Stimulated activated CD4-positive, alpha-beta T cell treated with anti-CD3 and anti-CD28 coated beads, Interleukin-4, amount 100 ng/mL, for 24 hours (primary cell): Measurements from ENCODE around the gene ULBP1.
"Not testable (repeated sequence)": the region's sequence is repeated elsewhere in the genome, so short reads cannot be mapped to it uniquely, and the experiment has no call there.

Experiments used
- DNase-seq: peaks from one replicate; pipeline ENCODE4 v3.0.0-alpha.2; 2020

Gene ULBP1

DNA sequence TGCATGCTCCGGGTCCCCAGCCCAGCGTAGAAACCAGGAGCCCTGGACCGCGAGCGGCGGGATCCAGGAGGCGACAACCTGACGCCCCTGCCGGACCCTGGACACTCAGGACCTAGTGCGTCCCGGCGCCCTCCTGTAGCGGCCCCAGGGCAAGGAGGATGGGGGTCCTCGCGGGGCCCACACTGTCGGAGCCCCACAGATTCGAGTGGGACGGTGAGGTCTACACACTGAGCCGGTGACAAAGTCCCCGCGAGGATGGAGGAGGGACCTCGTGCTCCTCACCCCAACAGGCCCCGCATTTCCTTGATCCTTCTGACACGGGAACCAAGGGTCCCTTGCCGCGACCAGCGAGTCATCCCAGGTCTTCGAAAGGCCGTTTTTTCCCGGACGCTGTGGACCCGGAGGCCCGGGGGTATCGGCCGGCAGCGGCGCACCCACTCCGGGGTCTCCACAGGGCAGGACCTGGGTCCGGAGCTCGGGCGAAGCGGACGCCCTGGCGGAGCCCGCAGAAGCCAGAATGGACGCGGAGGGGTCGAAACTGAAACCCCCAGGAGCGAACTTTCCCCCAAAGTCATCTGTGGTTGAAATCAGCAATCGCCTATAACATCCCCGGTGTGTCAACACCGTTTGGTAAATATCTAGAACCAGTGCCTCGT lies 9.3 kb upstream of the ULBP1 start:
- not testable (repeated sequence) for DNase-seq

DNA sequence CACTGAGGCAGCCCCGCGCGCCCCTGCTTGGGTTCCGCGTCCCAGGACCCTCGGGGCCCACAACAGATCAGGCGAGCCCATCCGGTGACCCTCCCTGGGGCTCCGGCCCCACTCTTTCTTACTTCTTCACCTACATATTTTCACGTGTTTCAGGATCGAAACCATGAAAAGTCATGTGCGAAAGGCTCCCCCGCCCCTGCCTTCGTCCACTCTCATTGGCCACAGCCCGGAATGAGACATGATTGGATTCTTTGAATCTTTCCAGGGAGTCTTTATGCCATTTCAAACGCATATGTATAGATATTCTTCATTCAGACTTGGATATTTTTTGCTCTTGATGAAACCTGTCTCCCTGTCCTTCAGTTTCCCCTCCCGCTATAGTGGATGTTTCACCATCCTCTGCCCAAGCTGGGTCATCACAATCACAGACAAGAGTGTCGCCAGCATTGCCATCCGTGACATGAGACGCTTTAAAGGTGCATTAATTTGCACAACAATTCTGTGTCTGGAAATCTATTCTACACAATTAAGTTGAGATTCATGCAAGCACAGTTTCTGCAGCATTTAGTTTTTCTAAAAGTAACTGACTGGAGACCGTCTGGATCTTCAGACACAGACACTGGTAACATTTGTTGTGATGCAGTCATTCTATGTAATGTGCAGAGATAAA lies 8.6 kb upstream of the ULBP1 start:
- not testable (repeated sequence) for DNase-seq

DNA sequence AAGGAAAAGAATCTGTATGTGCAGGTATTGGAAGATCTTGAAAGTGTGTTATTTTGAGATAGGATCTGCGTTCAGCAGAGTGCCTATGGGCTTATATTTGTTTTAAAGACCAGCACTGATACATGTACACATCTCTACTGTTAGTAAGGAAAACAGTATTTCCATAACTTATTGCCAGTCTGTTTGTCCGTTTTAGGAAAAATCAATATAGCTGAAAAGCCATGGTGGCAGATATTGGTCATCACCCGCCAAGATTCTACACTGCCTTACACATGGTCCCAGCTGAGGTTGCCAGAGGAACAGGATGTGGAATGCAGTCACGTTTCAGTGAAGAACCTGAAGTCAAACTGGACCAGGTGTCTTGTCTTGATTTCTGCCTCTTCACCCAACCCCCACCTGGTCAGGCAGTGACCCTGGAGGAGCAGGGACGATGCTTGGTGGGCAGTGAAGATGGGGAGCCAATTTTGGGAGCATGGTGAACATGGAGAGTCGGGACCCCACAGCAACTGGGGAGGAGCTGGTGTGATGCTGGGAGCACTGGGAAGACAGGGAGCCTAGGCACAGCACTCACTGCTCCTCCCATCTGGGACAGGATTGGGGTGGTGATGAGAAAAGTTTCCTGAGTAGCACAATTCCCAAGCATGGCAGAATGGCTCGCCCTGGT lies 8.0 kb upstream of the ULBP1 start:
- not testable (repeated sequence) for DNase-seq

GRCh38 chr6:149958124-149958523 lies 5.6 kb upstream of the ULBP1 start:
- not testable (repeated sequence) for DNase-seq

- not testable (repeated sequence) for DNase-seq
Observed at GRCh38 chr6:149959806-149960205, 3.9 kb upstream of the ULBP1 start.

DNA sequence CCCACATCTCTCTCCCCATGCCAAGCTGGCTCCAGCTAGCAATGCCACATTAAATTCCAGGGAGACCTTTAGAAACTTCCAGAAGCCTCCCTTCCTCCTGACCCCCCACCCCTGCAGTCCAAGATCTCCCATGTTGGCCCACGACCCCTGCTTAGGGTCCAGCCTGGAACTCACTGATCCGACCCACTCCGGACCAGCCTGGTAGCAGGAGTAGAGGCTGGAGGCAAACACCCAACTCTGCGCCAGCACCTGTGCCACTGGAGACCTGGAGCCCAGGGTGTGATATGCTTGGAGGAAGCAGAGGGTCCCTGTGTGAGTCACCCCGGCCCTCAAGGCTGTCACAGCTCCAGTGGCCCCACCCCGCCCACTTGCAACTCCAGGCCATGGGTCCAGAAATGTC lies 3.3 kb upstream of the ULBP1 start:
- DNase-seq: no peak

- DNase-seq: peak; percentile 37
Observed at GRCh38 chr6:149961728-149962425, 1.9 kb upstream of the ULBP1 start.

DNA sequence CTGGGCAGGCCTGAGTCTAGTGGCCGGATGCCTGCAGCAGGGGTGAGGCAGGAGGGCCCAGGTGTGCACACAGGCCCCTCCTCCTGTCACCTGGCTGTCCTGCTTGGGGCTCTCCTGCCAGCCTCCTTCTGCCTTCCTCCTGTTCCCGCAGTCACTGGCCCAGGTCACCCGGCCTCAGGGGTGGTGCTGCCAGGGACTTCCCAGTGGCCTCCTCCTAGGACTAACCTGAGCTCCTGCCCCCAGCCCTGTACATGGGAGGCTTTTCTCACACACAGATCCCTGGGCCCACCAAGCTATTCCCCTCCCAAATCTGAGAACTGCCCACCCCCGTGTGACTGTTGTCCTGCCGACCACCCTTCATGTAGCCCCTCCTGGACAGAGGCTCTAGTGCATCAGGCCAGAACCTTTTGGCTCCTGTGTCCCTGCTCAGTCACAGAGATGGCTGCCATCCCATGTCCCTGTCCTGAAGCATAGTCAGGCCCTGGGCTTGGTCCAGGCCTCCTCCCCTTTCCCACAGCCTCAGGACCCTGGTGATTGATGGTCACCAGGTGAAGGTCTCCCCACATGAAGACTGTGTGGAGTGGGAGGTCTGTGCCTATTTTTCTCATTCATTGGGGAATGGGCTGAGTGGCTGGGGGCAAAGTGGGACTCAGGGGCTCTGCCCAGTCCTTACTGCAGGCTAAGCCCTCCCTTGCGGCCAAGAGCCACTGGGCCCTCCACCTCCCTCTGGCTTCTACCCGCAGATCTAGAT lies 1.1 kb upstream of the ULBP1 start:
- no peak for DNase-seq

- peak; percentile 58 for DNase-seq
Observed at GRCh38 chr6:149963212-149963461, 606 bp upstream of the ULBP1 start.

- DNase-seq: peak; percentile 19
Observed at GRCh38 chr6:149964308-149965193, 808 bp downstream of the ULBP1 start.

- DNase-seq: peak; percentile 24
Observed at GRCh38 chr6:149965194-149966020, 1.7 kb downstream of the ULBP1 start.

DNA sequence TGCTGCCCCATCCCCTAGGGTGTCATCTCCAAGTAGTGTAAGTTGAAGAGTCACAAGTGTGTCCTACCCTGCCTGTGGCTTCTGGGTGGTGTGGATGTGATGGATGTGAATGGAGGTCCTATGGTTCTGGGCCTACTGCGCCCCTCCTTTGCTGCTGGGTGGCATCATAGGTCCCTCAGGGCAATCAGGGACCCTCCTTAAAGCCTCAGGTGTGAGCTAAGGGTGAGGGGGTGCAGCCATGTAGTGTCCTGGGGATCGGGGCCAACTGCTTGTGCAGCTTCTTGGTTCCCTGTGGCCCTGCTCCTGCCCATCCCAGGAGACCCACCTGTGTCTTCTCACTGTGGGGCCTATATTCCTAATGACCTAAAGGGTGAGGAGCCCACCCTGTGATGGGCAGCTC lies 2.6 kb downstream of the ULBP1 start:
- not testable (repeated sequence) for DNase-seq

DNA sequence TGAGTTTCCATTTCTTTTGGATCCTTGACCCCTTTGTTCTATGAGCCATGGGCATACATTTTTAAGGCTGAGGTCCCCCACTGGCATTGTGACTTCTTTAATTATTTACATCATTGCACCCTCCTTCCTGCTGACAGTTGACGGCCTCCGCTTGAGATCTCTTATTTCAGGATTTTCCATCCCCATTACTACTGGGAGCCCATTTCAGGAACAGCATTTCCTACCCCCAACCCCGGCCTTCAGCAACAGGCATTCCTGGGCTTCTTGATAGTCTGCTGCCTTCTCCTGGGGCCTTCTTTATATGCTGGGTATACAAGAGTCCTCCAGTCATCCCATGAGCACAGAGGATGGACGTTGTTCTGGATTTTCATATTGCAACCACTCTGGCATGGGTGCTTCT lies 3.8 kb downstream of the ULBP1 start:
- DNase-seq: no peak

DNA sequence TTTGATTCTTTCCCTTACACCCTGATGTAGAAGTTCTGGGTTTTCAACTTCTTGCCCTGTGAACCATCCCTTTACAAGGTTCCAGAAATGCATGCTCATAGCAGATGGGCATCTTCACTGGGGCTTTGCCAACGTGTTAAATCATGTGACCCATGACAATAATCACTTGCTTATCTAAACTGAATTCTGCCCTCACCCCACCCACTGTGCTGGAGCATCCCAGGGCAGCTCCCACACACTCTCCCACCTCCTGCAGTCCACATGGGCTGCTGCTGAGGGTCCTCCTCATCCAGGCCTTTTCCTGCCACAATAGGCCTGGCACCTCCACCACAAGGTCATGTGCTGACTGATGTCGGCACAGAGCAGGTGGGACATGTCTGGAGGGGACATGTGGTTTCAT lies 4.3 kb downstream of the ULBP1 start:
- not testable (repeated sequence) for DNase-seq

DNA sequence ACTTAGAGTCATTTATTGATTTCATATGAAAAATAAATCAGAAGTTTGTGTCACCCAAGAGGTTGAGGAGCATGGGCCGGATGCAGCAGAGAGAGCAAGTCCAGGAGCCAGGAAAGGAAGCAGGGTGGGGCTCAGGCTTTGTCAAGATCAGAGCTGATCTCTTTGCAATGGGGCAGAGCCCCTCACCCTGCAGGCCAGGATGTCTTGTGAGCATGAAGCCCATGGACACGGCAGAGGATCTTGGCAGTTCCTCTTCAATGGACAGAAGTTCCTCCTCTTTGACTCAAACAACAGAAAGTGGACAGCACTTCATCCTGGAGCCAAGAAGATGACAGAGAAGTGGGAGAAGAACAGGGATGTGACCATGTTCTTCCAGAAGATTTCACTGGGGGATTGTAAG lies 5.2 kb downstream of the ULBP1 start:
- not testable (repeated sequence) for DNase-seq

GRCh38 chr6:149969635-149970034 lies 5.9 kb downstream of the ULBP1 start:
- DNase-seq: no peak

DNA sequence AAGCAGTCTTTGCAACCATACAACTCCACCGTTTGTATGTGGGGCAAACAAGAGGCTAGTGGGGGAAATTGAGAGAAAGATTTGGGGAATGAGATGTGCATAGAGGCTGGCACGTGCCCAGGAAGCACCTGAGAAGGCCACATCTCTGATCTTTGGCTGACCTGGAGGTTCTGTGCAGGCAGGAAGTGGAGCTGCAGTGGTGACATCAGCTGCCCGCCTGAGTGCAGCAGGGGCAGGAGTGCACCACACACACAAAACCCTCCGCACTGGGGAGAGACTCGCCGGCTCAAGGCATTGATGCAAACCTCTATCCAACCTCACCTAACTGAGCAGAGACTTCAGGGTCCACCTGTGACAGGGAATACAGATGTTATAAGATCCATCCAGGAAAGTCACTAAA lies 10.7 kb downstream of the ULBP1 start:
- DNase-seq: not testable (repeated sequence)

DNA sequence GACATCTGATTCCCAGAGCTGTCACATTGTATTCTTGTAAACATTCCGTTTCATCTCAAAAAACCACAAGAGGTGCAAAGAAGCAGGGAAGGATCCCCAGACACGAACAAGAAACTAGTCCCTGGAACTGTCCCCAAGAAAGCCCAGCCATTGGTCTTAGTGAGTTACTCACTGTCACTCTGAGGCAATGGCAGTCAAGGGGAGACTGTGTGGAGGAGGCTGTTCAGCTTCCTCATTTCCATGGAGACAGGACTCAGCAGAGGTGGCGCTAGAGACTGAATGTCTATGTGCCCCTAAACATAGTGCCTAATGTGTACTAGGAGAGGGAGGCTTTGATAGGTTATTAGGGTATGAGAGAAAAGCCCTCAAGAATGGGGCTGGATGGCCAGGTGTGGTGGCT lies 11.1 kb downstream of the ULBP1 start:
- DNase-seq: no peak

DNA sequence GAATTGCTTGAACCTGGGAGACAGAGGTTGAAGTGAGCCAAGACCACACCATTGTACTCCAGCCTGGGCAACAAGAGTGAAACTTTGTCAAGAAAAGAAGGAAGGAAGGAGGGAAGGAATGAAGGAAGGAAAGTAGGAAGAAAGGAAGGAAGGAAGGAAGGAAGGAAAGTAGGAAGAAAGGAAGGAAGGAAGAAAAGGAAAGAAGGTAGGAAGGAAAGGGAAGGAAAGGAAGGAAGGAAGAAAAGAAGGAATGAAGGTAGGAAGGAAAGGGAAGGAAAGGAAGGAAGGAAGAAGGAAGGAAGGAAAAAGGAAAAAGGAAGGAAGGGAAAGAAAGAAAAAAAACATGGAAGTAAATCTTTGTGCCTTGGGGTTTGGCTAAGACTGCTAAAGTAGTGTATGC lies 11.7 kb downstream of the ULBP1 start:
- no peak for DNase-seq

DNA sequence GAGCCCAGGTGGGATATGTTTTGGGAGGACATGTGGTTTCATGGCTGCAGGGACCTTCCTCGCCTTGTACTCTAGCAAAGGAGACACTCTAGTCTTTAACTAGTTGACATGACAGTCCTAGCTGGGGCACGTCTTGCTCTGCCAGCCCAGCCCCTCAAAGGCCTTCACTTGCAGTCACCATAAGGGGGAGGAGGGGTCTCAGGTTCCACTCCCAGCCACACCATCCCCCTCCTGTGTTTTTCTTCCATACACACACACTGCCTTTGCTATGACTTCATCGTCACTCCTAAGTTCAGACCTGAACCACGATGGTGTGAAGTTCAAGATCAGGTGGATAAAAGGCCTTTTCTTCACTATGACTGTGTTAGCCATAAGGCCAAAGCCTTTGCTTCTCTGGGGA lies 13.5 kb downstream of the ULBP1 start:
- no peak for DNase-seq

DNA sequence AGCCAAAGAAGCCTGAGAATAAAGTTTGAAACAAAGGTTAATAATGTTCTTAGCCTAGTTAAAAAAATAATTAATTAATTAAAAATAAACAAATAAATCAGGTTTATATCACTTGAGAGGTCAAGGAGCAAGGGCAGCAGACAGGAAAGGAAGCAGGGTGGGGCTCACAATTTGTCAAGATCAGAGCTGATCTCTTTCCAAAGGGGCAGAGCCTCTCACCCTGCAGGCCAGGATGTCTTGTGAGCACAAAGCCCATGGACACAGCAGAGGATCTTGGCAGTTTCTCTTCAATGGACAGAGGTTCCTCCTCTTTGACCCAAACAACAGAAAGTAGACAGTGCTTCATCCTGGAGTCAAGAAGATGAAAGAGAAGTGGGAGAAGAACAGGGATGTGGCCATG lies 14.9 kb downstream of the ULBP1 start:
- DNase-seq: no peak
